DOHH2 (cell line): Measurements from ENCODE around the gene YIPF2.

Experiments used
- H3F3A ChIP-seq: fragments of 200-600 bp; sonication (generic), shearing (Covaris generic); 2 replicates; pipeline ENCODE4 v1.6.0; 2016; ENCODE audit warnings: antibody characterized with exemption, mild to moderate bottlenecking; ENCODE audit not compliant: control insufficient read depth, insufficient read depth
- H3K27ac ChIP-seq: fragments of 200-600 bp; sonication (generic); 2 replicates; pipeline ENCODE4 v1.5.1; 2014; ENCODE audit warnings: low read depth, mild to moderate bottlenecking, low read length, moderate library complexity
- H3K27me3 ChIP-seq: fragments of 200-600 bp; sonication (generic); 2 replicates; pipeline ENCODE4 v1.6.1; 2014; ENCODE audit warnings: mild to moderate bottlenecking, low read length, mixed read lengths; ENCODE audit not compliant: control insufficient read depth
- H3K36me3 ChIP-seq: fragments of 200-600 bp; sonication (generic); 2 replicates; pipeline ENCODE4 v1.6.1; 2014; ENCODE audit warnings: mild to moderate bottlenecking, low read length, moderate library complexity, mixed read lengths; ENCODE audit not compliant: control insufficient read depth
- H3K4me1 ChIP-seq: fragments of 200-600 bp; sonication (generic); 2 replicates; pipeline ENCODE4 v1.6.1; 2014; ENCODE audit warnings: mild to moderate bottlenecking, low read length, mixed read lengths; ENCODE audit not compliant: control insufficient read depth
- H3K4me2 ChIP-seq: fragments of 200-600 bp; sonication (generic); 2 replicates; pipeline ENCODE4 v1.6.0; 2014; ENCODE audit warnings: mild to moderate bottlenecking, low read length, moderate library complexity
- H3K4me3 ChIP-seq: fragments of 200-600 bp; sonication (generic); 2 replicates; pipeline ENCODE4 v1.5.1; 2014; ENCODE audit warnings: mild to moderate bottlenecking, low read length, mixed read lengths
- H3K79me2 ChIP-seq: fragments of 200-600 bp; sonication (generic); 2 replicates; pipeline ENCODE4 v1.6.1; 2014; ENCODE audit warnings: mild to moderate bottlenecking, low read length, mixed read lengths; ENCODE audit not compliant: control insufficient read depth
- H3K9me2 ChIP-seq: fragments of 200-600 bp; sonication (generic); replicated peaks from 2 replicates; pipeline ENCODE4 v1.6.1; 2014; ENCODE audit warnings: mild to moderate bottlenecking, low read length, mixed read lengths; ENCODE audit not compliant: control insufficient read depth
- H3K9me3 ChIP-seq: fragments of 200-600 bp; sonication (generic); 2 replicates; pipeline ENCODE4 v1.6.1; 2014; ENCODE audit warnings: antibody characterized with exemption, low read length, mixed read lengths; ENCODE audit not compliant: control insufficient read depth, insufficient read depth
- H4K20me1 ChIP-seq: fragments of 200-600 bp; sonication (generic); 2 replicates; pipeline ENCODE4 v1.6.0; 2014; ENCODE audit warnings: low read depth, mild to moderate bottlenecking, antibody characterized with exemption, low read length, moderate library complexity; ENCODE audit not compliant: control insufficient read depth, insufficient read depth
- CTCF ChIP-seq: fragments of 200-600 bp; sonication (generic); IDR thresholded peaks from one replicate; pipeline ENCODE4 v1.5.1; 2014; ENCODE audit warnings: antibody characterized with exemption, mild to moderate bottlenecking, low read depth, low read length; ENCODE audit not compliant: poor library complexity, severe bottlenecking
- EZH2phosphoT487 ChIP-seq: fragments of 200-600 bp; sonication (generic); IDR thresholded peaks from 2 replicates; pipeline ENCODE4 v1.6.1; 2017; ENCODE audit warnings: borderline replicate concordance, mild to moderate bottlenecking, antibody characterized with exemption, low read length, moderate library complexity, mixed read lengths

YIPF2 gene

GRCh38 chr19:10907925-10908324, 20.5 kb downstream of the YIPF2 start:
- Histone ChIP-seq H3K79me2 (peaks cover 29% of the 10 kb centered on the region), H3K27ac (no peak overlapping the region), H3K4me2 (no peak overlapping the region), H3K4me1 (no peaks in the 10 kb centered on the region), H3K4me3 (no peak overlapping the region), H3K27me3 (no peaks in the 10 kb centered on the region), H4K20me1 (peaks cover 8% of the 10 kb centered on the region), H3F3A (no peaks in the 10 kb centered on the region), H3K36me3 (peaks cover 54% of the 10 kb centered on the region), H3K9me2 (no peaks in the 10 kb centered on the region), H3K9me3 (no peaks in the 10 kb centered on the region)
- no peak for TF ChIP-seq CTCF
- no peak for TF ChIP-seq EZH2phosphoT487

GRCh38 chr19:10899151-10899653, 29.2 kb downstream of the YIPF2 start:
- Histone ChIP-seq H3K27ac (no peak overlapping the region), H3K79me2 (peaks cover 92% of the 10 kb centered on the region), H3K9me2 (no peaks in the 10 kb centered on the region), H3K4me1 (peaks cover 19% of the 10 kb centered on the region), H3F3A (no peaks in the 10 kb centered on the region), H4K20me1 (peaks cover 19% of the 10 kb centered on the region; the same call in 1 of the 2 replicates), H3K4me3 (no peak overlapping the region), H3K27me3 (no peaks in the 10 kb centered on the region), H3K9me3 (no peaks in the 10 kb centered on the region), H3K4me2 (no peak overlapping the region), H3K36me3 (peaks cover under 1% of the 10 kb centered on the region)
- TF ChIP-seq CTCF, result no peak

GRCh38 chr19:10898633-10899032, 29.8 kb downstream of the YIPF2 start:
- no peak overlapping the region for H3K27ac ChIP-seq
- H3K9me2 ChIP-seq, result no peaks in the 10 kb centered on the region
- H3K9me3 ChIP-seq, result no peaks in the 10 kb centered on the region
- H3K4me2 ChIP-seq, result no peak overlapping the region
- H4K20me1 ChIP-seq, result peaks cover 16% of the 10 kb centered on the region; the same call in 1 of the 2 replicates
- H3K4me1 ChIP-seq, result peaks cover 19% of the 10 kb centered on the region
- peaks cover 92% of the 10 kb centered on the region for H3K79me2 ChIP-seq
- TF ChIP-seq EZH2phosphoT487 (no peak), CTCF (no peak)
- no peaks in the 10 kb centered on the region for H3F3A ChIP-seq
- H3K27me3 ChIP-seq, result no peaks in the 10 kb centered on the region
- H3K36me3 ChIP-seq, result no peaks in the 10 kb centered on the region; the same call in none of the 2 replicates
- no peak overlapping the region for H3K4me3 ChIP-seq
